Measurements from ENCODE around the gene TFRC.

Gene TFRC

DNA sequence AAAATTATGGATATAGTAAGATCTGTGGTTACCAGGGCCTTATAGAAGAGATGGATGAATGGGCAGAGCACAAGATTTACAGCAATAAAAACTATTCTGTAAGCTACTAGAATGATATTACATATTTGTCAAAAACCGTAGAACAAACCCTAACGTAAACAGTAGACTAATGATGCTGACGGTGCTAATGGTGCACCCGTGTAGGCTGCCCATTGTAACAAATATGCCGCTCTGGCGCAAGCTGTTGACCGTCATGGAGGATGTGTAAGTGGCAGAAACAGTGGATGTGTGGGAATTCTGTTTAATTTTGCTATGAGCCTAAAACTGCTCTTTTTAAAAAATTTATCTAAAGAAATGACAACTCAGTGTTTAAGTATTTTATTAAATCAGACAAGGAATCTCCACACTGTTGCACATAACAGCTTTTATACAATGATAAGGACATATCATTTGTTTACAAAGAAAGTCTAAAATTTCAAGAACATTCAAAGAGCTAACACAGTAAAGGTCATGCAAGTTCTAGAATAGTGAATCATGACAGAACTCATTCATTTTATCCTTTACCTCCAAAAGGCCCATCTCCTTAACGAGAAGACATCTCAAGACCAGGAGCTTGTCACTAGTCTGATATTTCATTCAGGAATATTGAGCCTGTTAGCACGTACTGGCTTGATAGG is 32.8 kb downstream of the TFRC start:
- TF ChIP-seq, protein P1, sequence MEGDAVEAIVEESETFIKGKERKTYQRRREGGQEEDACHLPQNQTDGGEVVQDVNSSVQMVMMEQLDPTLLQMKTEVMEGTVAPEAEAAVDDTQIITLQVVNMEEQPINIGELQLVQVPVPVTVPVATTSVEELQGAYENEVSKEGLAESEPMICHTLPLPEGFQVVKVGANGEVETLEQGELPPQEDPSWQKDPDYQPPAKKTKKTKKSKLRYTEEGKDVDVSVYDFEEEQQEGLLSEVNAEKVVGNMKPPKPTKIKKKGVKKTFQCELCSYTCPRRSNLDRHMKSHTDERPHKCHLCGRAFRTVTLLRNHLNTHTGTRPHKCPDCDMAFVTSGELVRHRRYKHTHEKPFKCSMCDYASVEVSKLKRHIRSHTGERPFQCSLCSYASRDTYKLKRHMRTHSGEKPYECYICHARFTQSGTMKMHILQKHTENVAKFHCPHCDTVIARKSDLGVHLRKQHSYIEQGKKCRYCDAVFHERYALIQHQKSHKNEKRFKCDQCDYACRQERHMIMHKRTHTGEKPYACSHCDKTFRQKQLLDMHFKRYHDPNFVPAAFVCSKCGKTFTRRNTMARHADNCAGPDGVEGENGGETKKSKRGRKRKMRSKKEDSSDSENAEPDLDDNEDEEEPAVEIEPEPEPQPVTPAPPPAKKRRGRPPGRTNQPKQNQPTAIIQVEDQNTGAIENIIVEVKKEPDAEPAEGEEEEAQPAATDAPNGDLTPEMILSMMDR (IDR thresholded peaks at IDR 0.05; ENCODE audit: low read depth, low read length, missing control alignments): no peak
- Histone ChIP-seq H3K4me3 (ENCODE audit: low read depth, low read length) (no peak overlapping the region), H3K36me3 (replicated peaks) (peaks cover 39% of the 10 kb centered on the region), H3K27ac (no peak overlapping the region), H3K27me3 (replicated peaks) (no peaks in the 10 kb centered on the region)
- in situ Hi-C loops (cut with HindIII; ENCODE audit: low pct_ligation_motif_present, low sequenced_read_pairs): no loop called here
- DNase-seq: no peak

DNA sequence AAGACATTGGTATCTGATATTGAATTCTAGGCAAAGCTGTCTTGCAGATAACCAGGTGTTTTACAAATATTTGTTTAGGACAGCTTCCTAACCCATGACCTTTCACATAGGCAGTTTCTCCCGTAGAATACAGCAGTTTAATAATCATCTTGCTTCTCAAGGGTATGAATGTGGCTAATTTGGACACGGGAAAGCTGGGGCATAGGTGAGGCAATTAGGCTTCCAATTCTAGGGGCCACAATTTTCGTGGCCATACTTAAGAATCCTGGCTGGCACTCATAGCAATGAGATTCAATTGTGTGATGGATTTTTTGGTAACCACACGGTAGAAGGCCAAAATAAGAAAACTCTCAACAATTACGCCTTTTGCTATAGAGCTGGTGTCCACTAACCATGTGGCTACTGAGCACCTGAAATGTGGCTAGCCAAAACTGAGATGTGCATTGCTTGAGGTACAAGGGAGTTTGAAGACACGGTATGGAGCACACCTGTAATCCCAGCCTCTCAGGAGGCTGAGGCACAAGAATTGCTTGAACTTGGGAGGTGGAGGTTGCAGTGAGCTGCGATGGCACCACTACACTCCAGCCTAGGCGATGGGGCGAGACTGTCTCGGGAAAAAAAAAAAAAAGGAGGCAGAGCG is 34.4 kb downstream of the TFRC start:
- Histone ChIP-seq H3K36me3 (replicated peaks) (peaks cover 29% of the 10 kb centered on the region), H3K27me3 (replicated peaks) (no peaks in the 10 kb centered on the region), H3K27ac (no peak overlapping the region), H3K4me3 (ENCODE audit: low read depth, low read length) (no peak overlapping the region)
- TF ChIP-seq, protein P1 (IDR thresholded peaks at IDR 0.05; ENCODE audit: low read depth, low read length, missing control alignments): no peak
- in situ Hi-C loops (cut with HindIII; ENCODE audit: low pct_ligation_motif_present, low sequenced_read_pairs): no loop called here
- no peak for DNase-seq

DNA sequence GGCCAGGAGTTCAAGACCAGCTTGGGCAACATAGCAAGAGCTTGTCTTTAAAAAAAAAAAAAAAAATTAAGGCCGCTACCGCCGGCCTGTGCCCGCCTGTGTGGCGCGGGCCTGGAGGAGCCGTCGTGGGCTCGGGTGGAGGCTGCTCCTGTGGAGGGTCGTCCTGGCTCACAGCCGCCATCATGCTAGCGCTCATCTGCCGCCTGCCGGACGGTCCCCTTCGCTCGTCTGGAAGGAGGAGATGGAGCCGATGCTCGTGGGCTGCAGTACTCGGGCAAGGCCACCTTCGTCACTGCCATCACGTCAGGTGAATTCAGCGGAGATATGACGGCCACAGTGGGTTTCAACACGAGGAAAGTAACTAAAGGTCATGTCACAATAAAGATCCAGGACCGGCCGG is 37.4 kb downstream of the TFRC start:
- Histone ChIP-seq H3K27ac (no peak overlapping the region), H3K4me3 (ENCODE audit: low read depth, low read length) (no peak overlapping the region), H3K27me3 (replicated peaks) (no peaks in the 10 kb centered on the region), H3K36me3 (replicated peaks) (peaks cover 3% of the 10 kb centered on the region)
- in situ Hi-C loops (cut with HindIII; ENCODE audit: low pct_ligation_motif_present, low sequenced_read_pairs): no loop called here
- TF ChIP-seq, protein P1 (IDR thresholded peaks at IDR 0.05; ENCODE audit: low read depth, low read length, missing control alignments): no peak
- no peak for DNase-seq

DNA sequence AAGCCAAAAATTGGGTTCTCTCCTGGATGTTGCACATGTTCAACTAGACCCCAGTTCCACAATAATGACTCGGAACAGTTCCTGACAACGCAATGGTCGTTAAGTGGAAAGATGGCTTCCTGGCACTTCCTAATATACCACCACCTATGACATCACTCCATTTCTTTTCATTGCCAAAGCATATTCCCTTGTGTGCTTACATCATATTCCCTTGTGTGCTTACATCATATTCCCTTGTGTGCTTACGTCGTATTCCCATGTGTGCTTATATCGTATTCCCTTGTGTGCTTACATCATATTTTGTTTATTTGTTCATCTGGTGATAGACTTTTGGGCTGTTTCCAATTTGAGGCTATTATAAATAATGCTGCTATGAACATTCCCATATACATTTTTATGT is 39.2 kb downstream of the TFRC start:
- H3K4me3 ChIP-seq (ENCODE audit: low read depth, low read length): no peak overlapping the region
- in situ Hi-C loops (cut with HindIII; ENCODE audit: low pct_ligation_motif_present, low sequenced_read_pairs): no loop called here
- no peaks in the 10 kb centered on the region for H3K27me3 ChIP-seq (replicated peaks)
- DNase-seq: no peak
- TF ChIP-seq, protein P1 (IDR thresholded peaks at IDR 0.05; ENCODE audit: low read depth, low read length, missing control alignments): no peak
- H3K36me3 ChIP-seq (replicated peaks): no peaks in the 10 kb centered on the region
- H3K27ac ChIP-seq: no peak overlapping the region

DNA sequence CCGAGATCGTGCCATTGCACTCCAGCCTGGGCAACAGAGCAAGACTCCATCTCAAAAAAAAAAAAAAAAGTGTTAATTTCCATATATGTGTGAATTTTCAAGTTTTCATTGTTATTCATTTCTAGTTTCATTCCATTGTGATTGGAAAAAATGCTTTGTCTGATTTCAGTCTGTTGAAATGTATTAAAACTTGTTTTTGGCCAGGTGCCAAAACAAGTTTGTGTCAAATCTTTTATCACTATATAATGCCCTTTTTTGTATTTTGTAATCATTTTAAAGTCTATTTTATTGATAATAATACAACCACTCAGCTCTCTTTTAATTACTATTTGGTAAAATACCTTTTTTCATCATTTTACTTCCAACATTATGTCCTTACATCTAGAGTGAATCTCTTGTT is 42.5 kb downstream of the TFRC start:
- H3K27ac ChIP-seq: no peak overlapping the region
- DNase-seq: no peak

More for the DNA sequence above, 42.5 kb downstream of the TFRC start:
- H3K4me3 ChIP-seq (ENCODE audit: low read depth, low read length): no peak overlapping the region
- in situ Hi-C loops (cut with HindIII; ENCODE audit: low pct_ligation_motif_present, low sequenced_read_pairs): no loop called here
- H3K27me3 ChIP-seq (replicated peaks): no peaks in the 10 kb centered on the region
- no peaks in the 10 kb centered on the region for H3K36me3 ChIP-seq (replicated peaks)
- TF ChIP-seq, protein P1 (IDR thresholded peaks at IDR 0.05; ENCODE audit: low read depth, low read length, missing control alignments): no peak

Measured in brain microvascular endothelial cell (primary cell).